HCT116 (cell line): ENCODE results near the gene MAP3K21. TPM values are rescaled to one million over a fixed set of nuclear protein-coding genes. Genes with fewer than 3 reads are reported as not detected.

Experiments
- ATAC-seq: fragments of 200-7000 bp; cut with Tn5 transposase; 2 replicates; pipeline ENCODE4 v1.9.1; 2020; ENCODE audit warnings: mild to moderate bottlenecking, moderate library complexity
- BruUV-seq: library from RNA; stranded (reverse); fragments of 400-500 nt; replicated peaks from 2 replicates; lab custom pipeline; 2021; lab: Mats Ljungman, UMichigan
- CTCF ChIA-PET: fragments of 300-600 bp; sonication (Branson Sonifier 250); formaldehyde crosslinking; loops from one replicate; lab custom pipeline; 2021; ENCODE audit warnings: antibody characterized with exemption; lab: Charles Lee
- POLR2A ChIA-PET: fragments of 300-600, 350-600 bp; sonication (Branson Sonifier 250); formaldehyde crosslinking; loops from one replicate; lab custom pipeline; 2021; ENCODE audit warnings: antibody characterized with exemption; lab: Charles Lee
- RAD21 ChIA-PET, 2 experiments: fragments of 300-600 bp; sonication (Branson Sonifier 250); formaldehyde crosslinking; loops; one replicate each; lab custom pipeline; 2023; ENCODE audit warnings: low total read pairs in 2 of 2; ENCODE audit not compliant: uncharacterized antibody in 2 of 2, unreplicated experiment in 2 of 2, low non-redundant PET in 1 of 2; lab: Charles Lee
- DNase-seq: peaks from one replicate; pipeline ENCODE4 v3.0.0-alpha.2; 2010; ENCODE audit warnings: low read depth, low spot score
- H2AFZ ChIP-seq: fragments of 200-600 bp; shearing (Covaris generic), sonication (generic); 2 replicates; pipeline ENCODE4 v1.6.1; 2017; ENCODE audit warnings: low read depth, mixed run types, mixed read lengths, antibody characterized with exemption, low read length; ENCODE audit not compliant: poor library complexity, severe bottlenecking
- H3K27ac ChIP-seq: 2 replicates; pipeline ENCODE4 v1.5.1; 2012; ENCODE audit warnings: low read depth, low read length
- H3K27me3 ChIP-seq: fragments of 200-600 bp; sonication (generic); 2 replicates; pipeline ENCODE4 v1.6.1; 2016; ENCODE audit warnings: mixed run types, low read length, mixed read lengths; ENCODE audit not compliant: insufficient read depth
- H3K36me3 ChIP-seq, 2 experiments: fragments of 200-500 bp in 1 of 2; fragments of 200-600 bp in 1 of 2; sonication (Bioruptor generic) in 1 of 2; sonication (generic) in 1 of 2; 2 replicates each; pipeline versions ENCODE4 v1.5.1 to v1.6.1; 2014 to 2016; ENCODE audit warnings: low read length in 2 of 2, inconsistent platforms in 1 of 2, mixed read lengths in 1 of 2, mixed run types in 1 of 2; ENCODE audit not compliant: insufficient read depth in 2 of 2, control insufficient read depth in 1 of 2
- H3K4me1 ChIP-seq, 2 experiments: fragments of 200-600 bp in 1 of 2; sonication (generic) in 1 of 2; 2 replicates each; pipeline versions ENCODE4 v1.5.1 to v1.6.1; 2012 to 2017; ENCODE audit warnings: low read length in 2 of 2, inconsistent platforms in 1 of 2, mild to moderate bottlenecking in 1 of 2, mixed read lengths in 1 of 2, mixed run types in 1 of 2, moderate library complexity in 1 of 2; ENCODE audit not compliant: insufficient read depth in 2 of 2, control insufficient read depth in 1 of 2
- H3K4me2 ChIP-seq: fragments of 200-600 bp; sonication (generic); 2 replicates; pipeline ENCODE4 v1.6.1; 2017; ENCODE audit warnings: mixed run types, low read length, mixed read lengths
- H3K4me3 ChIP-seq, 2 experiments: fragments of 200-600 bp in 1 of 2; sonication (generic) in 1 of 2; replicated peaks in 1 of 2; 2 replicates each; pipeline ENCODE4 v1.5.1; 2011 to 2016; ENCODE audit warnings: low read length in 2 of 2, control low read depth in 1 of 2, low read depth in 1 of 2, mild to moderate bottlenecking in 1 of 2, mixed read lengths in 1 of 2, mixed run types in 1 of 2
- H3K79me2 ChIP-seq: fragments of 200-600 bp; sonication (generic); 2 replicates; pipeline ENCODE4 v1.6.1; 2017; ENCODE audit warnings: mild to moderate bottlenecking, mixed run types, low read length, moderate library complexity, mixed read lengths; ENCODE audit not compliant: insufficient read depth
- H3K9ac ChIP-seq: fragments of 200-600 bp; sonication (generic); 2 replicates; pipeline ENCODE4 v1.6.1; 2016; ENCODE audit warnings: low read length, mixed read lengths
- H3K9me2 ChIP-seq: fragments of 200-600 bp; sonication (generic), shearing (Covaris generic); 2 replicates; pipeline ENCODE4 v1.6.1; 2017; ENCODE audit warnings: mixed run types, mild to moderate bottlenecking, moderate library complexity; ENCODE audit not compliant: insufficient read depth
- H3K9me3 ChIP-seq, 2 experiments: fragments of 200-500 bp in 1 of 2; fragments of 200-600 bp in 1 of 2; sonication (Bioruptor generic) in 1 of 2; sonication (generic) in 1 of 2; 2 replicates each; pipeline ENCODE4 v1.6.1; 2014 to 2017; ENCODE audit warnings: low read length in 2 of 2, mixed read lengths in 2 of 2, inconsistent platforms in 1 of 2, low read depth in 1 of 2, mild to moderate bottlenecking in 1 of 2, mixed run types in 1 of 2, moderate library complexity in 1 of 2; ENCODE audit not compliant: control insufficient read depth in 1 of 2, insufficient read depth in 1 of 2
- H4K20me1 ChIP-seq: fragments of 200-600 bp; sonication (generic), shearing (Covaris generic); 2 replicates; pipeline ENCODE4 v1.6.1; 2017; ENCODE audit warnings: mixed run types, mild to moderate bottlenecking, moderate library complexity; ENCODE audit not compliant: insufficient read depth
- ATF3 ChIP-seq: IDR thresholded peaks from 2 replicates; pipeline ENCODE4 v1.6.1; 2012
- CEBPB ChIP-seq: IDR thresholded peaks from 2 replicates; pipeline ENCODE4 v1.6.1; 2012; ENCODE audit warnings: low read depth
- EGR1 ChIP-seq: IDR thresholded peaks from 2 replicates; pipeline ENCODE4 v1.6.1; 2012; ENCODE audit warnings: low read depth
- ELF1 ChIP-seq: IDR thresholded peaks from 2 replicates; pipeline ENCODE4 v1.6.1; 2012; ENCODE audit warnings: low read depth, borderline replicate concordance
- EZH2 ChIP-seq: fragments of 200-600 bp; sonication (generic); IDR thresholded peaks from 2 replicates; pipeline ENCODE4 v1.6.1; 2017; ENCODE audit warnings: antibody characterized with exemption, mixed run types
- JUND ChIP-seq: IDR thresholded peaks from 2 replicates; pipeline ENCODE4 v1.6.1; 2012
- MAX ChIP-seq: IDR thresholded peaks from 2 replicates; pipeline ENCODE4 v1.6.1; 2012
- POLR2AphosphoS5 ChIP-seq: IDR thresholded peaks from 2 replicates; pipeline ENCODE4 v1.6.1; 2011; ENCODE audit warnings: mild to moderate bottlenecking, low read depth, low read length, moderate library complexity
- SIN3A ChIP-seq: IDR thresholded peaks from 2 replicates; pipeline ENCODE4 v1.6.1; 2012; ENCODE audit warnings: low read depth
- ZFX ChIP-seq: fragments of 450-650 bp; IDR thresholded peaks from 2 replicates; pipeline ENCODE4 v1.6.1; 2017
- intact Hi-C: fragments of 100-400 bp; cut with micrococcal nuclease; formaldehyde crosslinking; loops from 2 replicates; pipeline ENCODE4 v1.10.0; 2022
- total RNA-seq: library from RNA; stranded (reverse); gene quantifications from one replicate; pipeline ENCODE4 v1.2.1, GENCODE V29; 2021; ENCODE audit not compliant: unreplicated experiment
- TF ChIP-seq, protein P1 (sequence below), 3 experiments: fragments of 200-600 bp in 1 of 3; sonication (generic) in 1 of 3; IDR thresholded peaks in 2 of 3; conservative IDR thresholded peaks in 1 of 3; 2 replicates each; pipeline ENCODE4 v1.5.1; 2012 to 2017; ENCODE audit warnings: low read depth in 2 of 3, low read length in 2 of 3, antibody characterized with exemption in 1 of 3, borderline replicate concordance in 1 of 3, control low read depth in 1 of 3, mild to moderate bottlenecking in 1 of 3, mixed read lengths in 1 of 3, mixed run types in 1 of 3, moderate library complexity in 1 of 3; ENCODE audit not compliant: insufficient read depth in 1 of 3
- TF ChIP-seq, protein P2 (sequence below): IDR thresholded peaks from 2 replicates; pipeline ENCODE4 v1.6.1; 2012; ENCODE audit warnings: low read depth

The MAP3K21 gene
- total RNA-seq, 1 experiment from 2014 or later = 19.1 TPM

- Histone ChIP-seq H3K9me3 (no peaks in the 10 kb centered on the region), H3K4me2 (no peak overlapping the region), H2AFZ (no peak overlapping the region), H3K36me3 (peaks cover 4% of the 10 kb centered on the region in 2 experiments; a peak in 2 of 4 replicates), H3K4me1 (no peaks in the 10 kb centered on the region), H3K4me3 (no peak overlapping the region), H3K27me3 (no peaks in the 10 kb centered on the region), H3K9ac (no peak overlapping the region), H3K27ac (no peak overlapping the region), H3K79me2 (no peaks in the 10 kb centered on the region), H4K20me1 (peaks cover 4% of the 10 kb centered on the region; the same call in 1 of the 2 replicates), H3K9me2 (no peaks in the 10 kb centered on the region)
- TF ChIP-seq EZH2 (no peak), ATF3 (no peak), CEBPB (no peak), SIN3A (no peak), MAX (no peak), ELF1 (no peak), JUND (no peak), EGR1 (no peak), ZFX (no peak), POLR2AphosphoS5 (no peak)
- TF ChIP-seq, protein P1, sequence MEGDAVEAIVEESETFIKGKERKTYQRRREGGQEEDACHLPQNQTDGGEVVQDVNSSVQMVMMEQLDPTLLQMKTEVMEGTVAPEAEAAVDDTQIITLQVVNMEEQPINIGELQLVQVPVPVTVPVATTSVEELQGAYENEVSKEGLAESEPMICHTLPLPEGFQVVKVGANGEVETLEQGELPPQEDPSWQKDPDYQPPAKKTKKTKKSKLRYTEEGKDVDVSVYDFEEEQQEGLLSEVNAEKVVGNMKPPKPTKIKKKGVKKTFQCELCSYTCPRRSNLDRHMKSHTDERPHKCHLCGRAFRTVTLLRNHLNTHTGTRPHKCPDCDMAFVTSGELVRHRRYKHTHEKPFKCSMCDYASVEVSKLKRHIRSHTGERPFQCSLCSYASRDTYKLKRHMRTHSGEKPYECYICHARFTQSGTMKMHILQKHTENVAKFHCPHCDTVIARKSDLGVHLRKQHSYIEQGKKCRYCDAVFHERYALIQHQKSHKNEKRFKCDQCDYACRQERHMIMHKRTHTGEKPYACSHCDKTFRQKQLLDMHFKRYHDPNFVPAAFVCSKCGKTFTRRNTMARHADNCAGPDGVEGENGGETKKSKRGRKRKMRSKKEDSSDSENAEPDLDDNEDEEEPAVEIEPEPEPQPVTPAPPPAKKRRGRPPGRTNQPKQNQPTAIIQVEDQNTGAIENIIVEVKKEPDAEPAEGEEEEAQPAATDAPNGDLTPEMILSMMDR (IDR thresholded peaks at IDR 0.05 in 2 of 3, conservative IDR thresholded peaks at IDR 0.05 in 1 of 3; ENCODE audit: borderline replicate concordance in 1 of 3, insufficient read depth in 1 of 3, low read depth in 2 of 3, low read length in 2 of 3) = no peak
- TF ChIP-seq, protein P2, sequence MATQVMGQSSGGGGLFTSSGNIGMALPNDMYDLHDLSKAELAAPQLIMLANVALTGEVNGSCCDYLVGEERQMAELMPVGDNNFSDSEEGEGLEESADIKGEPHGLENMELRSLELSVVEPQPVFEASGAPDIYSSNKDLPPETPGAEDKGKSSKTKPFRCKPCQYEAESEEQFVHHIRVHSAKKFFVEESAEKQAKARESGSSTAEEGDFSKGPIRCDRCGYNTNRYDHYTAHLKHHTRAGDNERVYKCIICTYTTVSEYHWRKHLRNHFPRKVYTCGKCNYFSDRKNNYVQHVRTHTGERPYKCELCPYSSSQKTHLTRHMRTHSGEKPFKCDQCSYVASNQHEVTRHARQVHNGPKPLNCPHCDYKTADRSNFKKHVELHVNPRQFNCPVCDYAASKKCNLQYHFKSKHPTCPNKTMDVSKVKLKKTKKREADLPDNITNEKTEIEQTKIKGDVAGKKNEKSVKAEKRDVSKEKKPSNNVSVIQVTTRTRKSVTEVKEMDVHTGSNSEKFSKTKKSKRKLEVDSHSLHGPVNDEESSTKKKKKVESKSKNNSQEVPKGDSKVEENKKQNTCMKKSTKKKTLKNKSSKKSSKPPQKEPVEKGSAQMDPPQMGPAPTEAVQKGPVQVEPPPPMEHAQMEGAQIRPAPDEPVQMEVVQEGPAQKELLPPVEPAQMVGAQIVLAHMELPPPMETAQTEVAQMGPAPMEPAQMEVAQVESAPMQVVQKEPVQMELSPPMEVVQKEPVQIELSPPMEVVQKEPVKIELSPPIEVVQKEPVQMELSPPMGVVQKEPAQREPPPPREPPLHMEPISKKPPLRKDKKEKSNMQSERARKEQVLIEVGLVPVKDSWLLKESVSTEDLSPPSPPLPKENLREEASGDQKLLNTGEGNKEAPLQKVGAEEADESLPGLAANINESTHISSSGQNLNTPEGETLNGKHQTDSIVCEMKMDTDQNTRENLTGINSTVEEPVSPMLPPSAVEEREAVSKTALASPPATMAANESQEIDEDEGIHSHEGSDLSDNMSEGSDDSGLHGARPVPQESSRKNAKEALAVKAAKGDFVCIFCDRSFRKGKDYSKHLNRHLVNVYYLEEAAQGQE = no peak
- DNase-seq (no peak), ATAC-seq (no peak)
- CTCF ChIA-PET = no interaction called here
- RAD21 ChIA-PET = no interaction called here
- intact Hi-C loops = no loop called here
- no TSS peak for BruUV-seq
- POLR2A ChIA-PET = no interaction called here
Measured at GRCh38 chr1:233359431-233359830, 31.9 kb downstream of the MAP3K21 start.
